KMS-11 (cell line): Measurements from ENCODE around the gene UBE2F.
A peak's percentile ranks its signal among the peaks of the same experiment; 100 is the strongest.
"Not testable (repeated sequence)": the region's sequence is repeated elsewhere in the genome, so short reads cannot be mapped to it uniquely, and the experiment has no call there.

Source experiments
- H2AFZ ChIP-seq: fragments of 200-600 bp; sonication (generic); 2 replicates; pipeline ENCODE4 v1.6.1; 2016; ENCODE audit warnings: antibody characterized with exemption, mixed run types, low read depth
- H3K27ac ChIP-seq: fragments of 200-600 bp; sonication (generic); 2 replicates; pipeline ENCODE4 v1.6.1; 2016; ENCODE audit warnings: mild to moderate bottlenecking, mixed run types
- H3K27me3 ChIP-seq: fragments of 200-600 bp; sonication (generic); 2 replicates; pipeline ENCODE4 v1.6.1; 2017; ENCODE audit warnings: mild to moderate bottlenecking, low read depth, mixed run types, moderate library complexity; ENCODE audit not compliant: insufficient read depth
- H3K36me3 ChIP-seq: fragments of 200-600 bp; sonication (generic); 2 replicates; pipeline ENCODE4 v1.6.1; 2017; ENCODE audit warnings: mild to moderate bottlenecking, mixed run types; ENCODE audit not compliant: insufficient read depth
- H3K4me1 ChIP-seq: fragments of 200-600 bp; sonication (generic); 2 replicates; pipeline ENCODE4 v1.6.1; 2016; ENCODE audit warnings: mild to moderate bottlenecking, low read depth, mixed run types; ENCODE audit not compliant: poor library complexity, severe bottlenecking
- H3K4me2 ChIP-seq: fragments of 200-600 bp; sonication (generic); 2 replicates; pipeline ENCODE4 v1.7.0; 2016; ENCODE audit warnings: mild to moderate bottlenecking, mixed run types
- H3K4me3 ChIP-seq: fragments of 200-600 bp; sonication (generic); IDR thresholded peaks from 2 replicates; pipeline ENCODE4 v1.6.1; 2017; ENCODE audit warnings: low read depth, low read length, mixed read lengths; ENCODE audit not compliant: insufficient read depth
- H3K79me2 ChIP-seq: fragments of 200-600 bp; sonication (generic); 2 replicates; pipeline ENCODE4 v1.6.1; 2016; ENCODE audit warnings: low read depth, mixed run types; ENCODE audit not compliant: insufficient read depth
- H3K9ac ChIP-seq: fragments of 200-600 bp; sonication (generic); 2 replicates; pipeline ENCODE4 v1.6.1; 2016; ENCODE audit warnings: mild to moderate bottlenecking, mixed run types
- H4K20me1 ChIP-seq: fragments of 200-600 bp; sonication (generic); 2 replicates; pipeline ENCODE4 v1.6.1; 2016; ENCODE audit warnings: mild to moderate bottlenecking, mixed run types; ENCODE audit not compliant: insufficient read depth
- CTCF ChIP-seq: fragments of 200-600 bp; sonication (generic); conservative IDR thresholded peaks from 2 replicates; pipeline ENCODE4 v1.6.1; 2017; ENCODE audit warnings: low read depth, mild to moderate bottlenecking, antibody characterized with exemption, low read length, moderate library complexity, mixed read lengths

UBE2F gene

DNA sequence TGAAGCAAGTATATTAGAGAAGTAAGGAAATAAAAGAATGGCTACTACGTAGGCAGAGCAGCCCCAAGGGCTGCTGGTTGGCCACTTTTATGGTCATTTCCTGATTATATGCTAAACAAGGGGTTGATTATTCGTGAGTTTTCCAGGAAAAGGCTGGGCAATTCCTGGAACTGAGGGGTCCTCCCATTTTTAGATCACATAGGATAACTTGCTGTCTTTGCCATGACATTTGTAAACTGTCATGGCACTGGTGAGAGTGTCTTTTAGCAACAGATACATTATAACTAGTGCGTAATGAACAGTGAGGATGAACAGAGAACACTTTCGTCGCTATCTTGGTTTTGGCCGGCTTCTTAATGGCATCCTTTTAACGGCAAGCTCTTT, 2.6 kb upstream of the UBE2F start:
- Histone ChIP-seq H3K79me2 (peaks cover 3% of the 10 kb centered on the region; the same call in 1 of the 2 replicates), H3K36me3 (no peaks in the 10 kb centered on the region), H3K4me1 (peaks cover 4% of the 10 kb centered on the region), H2AFZ (no peak overlapping the region), H3K4me3 (no peak overlapping the region), H3K27me3 (no peaks in the 10 kb centered on the region), H3K9ac (no peak overlapping the region), H4K20me1 (no peaks in the 10 kb centered on the region), H3K4me2 (no peak overlapping the region), H3K27ac (no peak overlapping the region)
- TF ChIP-seq CTCF = no peak

DNA sequence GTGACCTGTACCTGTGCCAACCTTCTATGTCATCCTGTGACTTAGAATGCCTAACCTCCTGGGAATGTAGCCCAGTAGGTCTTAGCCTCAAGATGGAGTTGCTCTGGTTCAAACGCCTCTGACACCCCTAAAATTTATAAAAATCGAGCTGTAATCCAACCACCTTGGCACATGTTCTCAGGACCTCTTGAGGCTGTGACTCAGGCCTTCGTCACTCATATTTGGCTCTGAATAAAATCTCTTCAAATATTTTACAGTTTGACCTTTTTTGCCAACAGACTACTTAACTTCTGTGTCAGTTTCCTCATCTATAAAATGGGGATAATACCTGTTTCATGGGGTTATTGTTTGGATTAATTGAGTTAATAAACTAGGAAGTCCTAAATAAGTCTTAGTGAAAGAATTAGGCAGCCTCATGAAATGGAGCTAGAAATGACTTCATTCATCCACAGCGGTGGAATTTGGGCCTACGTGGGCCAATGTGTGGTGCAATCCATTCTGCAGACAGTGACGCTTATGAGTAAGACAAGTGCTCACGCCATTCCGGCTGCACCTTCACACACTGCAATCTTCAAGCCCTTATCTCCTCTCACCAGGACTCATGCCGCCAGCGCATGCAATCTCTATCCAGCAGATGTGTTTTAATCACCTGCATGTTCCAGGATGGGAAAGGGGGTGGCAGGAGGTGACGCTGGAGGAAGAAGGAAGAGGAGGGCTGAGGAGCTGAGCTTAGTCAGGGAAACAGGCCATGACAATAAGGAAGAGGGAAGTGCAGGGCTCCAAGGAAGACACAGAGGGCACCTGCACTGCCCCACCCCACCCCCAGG, 2.0 kb upstream of the UBE2F start:
- H3K4me1 ChIP-seq = peaks cover 4% of the 10 kb centered on the region
- H3K36me3 ChIP-seq = no peaks in the 10 kb centered on the region
- no peaks in the 10 kb centered on the region for H3K27me3 ChIP-seq
- TF ChIP-seq CTCF = no peak
- H3K79me2 ChIP-seq = peaks cover 3% of the 10 kb centered on the region; the same call in 1 of the 2 replicates
- H2AFZ ChIP-seq = no peak overlapping the region
- H3K9ac ChIP-seq = no peak overlapping the region
- H3K4me3 ChIP-seq = no peak overlapping the region
- no peaks in the 10 kb centered on the region for H4K20me1 ChIP-seq
- no peak overlapping the region for H3K27ac ChIP-seq
- no peak overlapping the region for H3K4me2 ChIP-seq

DNA sequence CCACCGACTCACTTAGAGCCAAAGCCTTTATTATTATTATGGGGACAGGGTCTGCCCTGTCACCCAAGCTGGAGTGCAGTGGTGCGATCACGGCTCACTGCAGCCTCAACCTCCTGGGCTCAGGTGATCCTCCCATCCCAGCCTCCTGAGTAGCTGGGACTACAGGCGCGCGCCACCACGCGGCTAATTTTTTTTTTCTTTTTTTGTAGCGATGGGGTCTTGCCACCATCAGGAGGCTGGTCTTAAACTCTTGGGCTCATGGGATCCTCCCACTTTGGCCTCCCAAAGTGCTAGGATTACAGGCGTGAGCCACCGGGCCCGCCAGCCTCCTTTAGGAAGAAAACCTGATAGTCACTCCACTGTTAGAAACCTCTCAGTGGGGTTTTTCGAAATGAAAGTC, 970 bp upstream of the UBE2F start:
- not testable (repeated sequence) for H3K9ac ChIP-seq, H3K4me3 ChIP-seq, H3K27ac ChIP-seq, H3K4me1 ChIP-seq, H4K20me1 ChIP-seq, H3K36me3 ChIP-seq, H3K27me3 ChIP-seq
- peak overlapping the region; percentile 82 for H3K4me2 ChIP-seq
- peaks cover 13% of the 10 kb centered on the region; the same call in 1 of the 2 replicates for H3K79me2 ChIP-seq
- peak overlapping the region; percentile 98 for H2AFZ ChIP-seq

GRCh38 chr2:237966250-237966564, 607 bp upstream of the UBE2F start:
- peak overlapping the region; percentile 29 for H3K4me3 ChIP-seq
- H3K27ac ChIP-seq = no peak overlapping the region
- peak overlapping the region; percentile 82 for H3K4me2 ChIP-seq
- peak overlapping the region; percentile 98 for H2AFZ ChIP-seq
- H3K9ac ChIP-seq = peak overlapping the region; percentile 15; the same call in 1 of the 2 replicates
- H3K79me2 ChIP-seq = peaks cover 13% of the 10 kb centered on the region; the same call in 1 of the 2 replicates
- TF ChIP-seq CTCF = no peak
- no peaks in the 10 kb centered on the region for H4K20me1 ChIP-seq
- no peaks in the 10 kb centered on the region for H3K36me3 ChIP-seq
- H3K4me1 ChIP-seq = peaks cover 4% of the 10 kb centered on the region
- no peaks in the 10 kb centered on the region for H3K27me3 ChIP-seq

- Histone ChIP-seq H3K9ac (peak overlapping the region; percentile 39; the same call in 1 of the 2 replicates), H2AFZ (peak overlapping the region; percentile 18; the same call in 1 of the 2 replicates), H3K4me1 (peaks cover 4% of the 10 kb centered on the region), H4K20me1 (no peaks in the 10 kb centered on the region), H3K4me3 (peak overlapping the region; percentile 0), H3K4me2 (peak overlapping the region; percentile 94), H3K27ac (no peak overlapping the region), H3K27me3 (no peaks in the 10 kb centered on the region), H3K79me2 (peaks cover 21% of the 10 kb centered on the region; the same call in 1 of the 2 replicates), H3K36me3 (no peaks in the 10 kb centered on the region)
- no peak for TF ChIP-seq CTCF
These were observed 693 bp downstream of the UBE2F start for GRCh38 chr2:237967463-237967951.
